HG03571 (cell line): ENCODE results near the gene ITGB5.
"Not testable (repeated sequence)": the region's sequence is repeated elsewhere in the genome, so short reads cannot be mapped to it uniquely, and the experiment has no call there.

ENCODE experiments used
- ATAC-seq: cut with Tn5 transposase; IDR thresholded peaks from one replicate; pipeline ENCODE4 v1.9.1; 2021; ENCODE audit not compliant: unreplicated experiment

Gene ITGB5

DNA sequence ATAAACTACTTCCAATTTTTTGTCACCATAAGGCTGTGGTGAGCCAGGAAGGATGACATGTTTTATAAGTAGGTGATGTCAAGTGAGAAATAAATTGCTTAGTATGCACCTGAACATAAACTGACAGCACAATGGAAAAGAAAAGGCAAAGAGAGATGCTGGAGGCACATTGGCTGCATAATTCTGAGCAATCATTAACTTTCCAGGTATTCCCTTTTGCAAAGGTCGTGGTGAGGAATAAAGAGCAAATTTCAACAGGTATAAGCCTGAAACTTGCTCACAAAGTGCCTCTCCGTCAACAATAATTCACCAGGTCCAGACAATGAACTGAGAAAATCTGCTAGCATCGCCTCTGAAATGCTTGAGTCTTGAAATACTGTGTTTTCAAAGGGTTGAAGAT is 48.2 kb downstream of the ITGB5 start:
- ATAC-seq: no peak

DNA sequence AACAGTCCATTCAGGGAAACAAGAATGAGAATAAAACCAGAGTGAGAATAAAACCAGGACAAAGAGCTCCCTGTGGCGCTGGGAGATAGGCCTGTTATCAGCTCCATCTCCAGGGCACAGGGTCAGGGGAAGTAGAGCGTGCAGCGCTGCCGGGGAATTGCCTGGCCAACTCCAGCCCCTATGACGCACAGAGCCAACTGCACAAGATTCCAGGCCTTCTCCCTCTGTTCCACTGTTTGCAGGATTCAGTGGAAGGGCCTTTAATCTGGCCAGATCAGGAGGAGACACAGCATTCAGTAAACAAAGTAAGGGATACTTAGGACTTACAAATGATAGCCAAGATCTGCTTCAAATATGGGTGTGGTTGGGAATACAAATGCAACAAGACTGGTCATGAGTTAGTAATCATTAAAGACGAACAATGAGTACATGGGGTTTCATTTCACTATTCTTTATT is 49.4 kb downstream of the ITGB5 start:
- ATAC-seq: no peak

GRCh38 chr3:124837065-124837464 is 50.1 kb downstream of the ITGB5 start:
- no peak for ATAC-seq

DNA sequence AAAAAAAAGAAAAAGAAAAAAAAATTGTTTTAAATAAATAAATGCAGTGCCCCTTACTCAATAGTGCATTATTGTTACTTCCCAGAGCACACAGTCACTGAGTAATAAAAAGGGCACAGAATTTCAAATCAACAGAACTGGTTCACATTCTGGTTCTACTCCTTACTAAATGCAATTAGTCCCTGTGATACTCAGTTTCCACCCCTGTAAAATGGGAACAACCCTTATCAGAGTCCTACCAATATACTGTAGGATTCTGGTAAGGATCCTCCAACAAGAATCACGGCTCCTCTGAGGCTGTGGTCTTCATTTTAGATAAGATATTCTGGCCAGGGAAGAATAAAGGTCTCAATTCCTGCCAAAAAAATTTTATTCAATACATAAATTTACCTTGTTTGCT is 50.7 kb downstream of the ITGB5 start:
- ATAC-seq: no peak

GRCh38 chr3:124834723-124835718 is 52.1 kb downstream of the ITGB5 start:
- ATAC-seq: peak; percentile 90

DNA sequence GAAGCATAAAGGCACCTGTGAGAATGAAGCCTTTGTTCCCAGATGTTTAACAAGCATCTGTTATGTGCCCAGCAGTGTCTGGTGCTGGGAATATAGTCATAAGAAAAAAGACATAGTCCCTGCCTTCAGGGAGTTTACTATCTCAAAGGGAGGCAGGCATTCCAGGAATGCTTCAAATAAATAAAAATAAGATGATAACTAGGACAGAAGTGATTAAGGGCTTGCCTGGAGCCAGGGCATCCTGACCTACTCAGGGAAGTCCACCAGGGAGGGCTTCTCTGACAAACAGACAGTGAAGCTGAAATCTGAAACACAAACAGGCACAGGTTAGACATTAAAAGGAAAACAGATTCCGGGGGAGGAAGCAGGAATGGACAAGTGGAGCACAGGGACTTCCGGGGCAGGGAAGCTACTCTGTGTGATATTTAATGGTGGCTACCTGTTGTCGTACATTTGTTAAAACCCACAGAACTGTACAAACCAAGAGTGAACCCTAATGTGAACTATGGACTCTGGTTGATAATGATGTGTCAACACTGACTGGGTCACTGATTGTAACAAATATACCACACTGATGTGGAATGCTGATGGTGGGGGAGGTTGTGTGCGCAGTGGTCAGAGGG is 53.3 kb downstream of the ITGB5 start:
- no peak for ATAC-seq

GRCh38 chr3:124832782-124833709 is 54.1 kb downstream of the ITGB5 start:
- no peak for ATAC-seq

DNA sequence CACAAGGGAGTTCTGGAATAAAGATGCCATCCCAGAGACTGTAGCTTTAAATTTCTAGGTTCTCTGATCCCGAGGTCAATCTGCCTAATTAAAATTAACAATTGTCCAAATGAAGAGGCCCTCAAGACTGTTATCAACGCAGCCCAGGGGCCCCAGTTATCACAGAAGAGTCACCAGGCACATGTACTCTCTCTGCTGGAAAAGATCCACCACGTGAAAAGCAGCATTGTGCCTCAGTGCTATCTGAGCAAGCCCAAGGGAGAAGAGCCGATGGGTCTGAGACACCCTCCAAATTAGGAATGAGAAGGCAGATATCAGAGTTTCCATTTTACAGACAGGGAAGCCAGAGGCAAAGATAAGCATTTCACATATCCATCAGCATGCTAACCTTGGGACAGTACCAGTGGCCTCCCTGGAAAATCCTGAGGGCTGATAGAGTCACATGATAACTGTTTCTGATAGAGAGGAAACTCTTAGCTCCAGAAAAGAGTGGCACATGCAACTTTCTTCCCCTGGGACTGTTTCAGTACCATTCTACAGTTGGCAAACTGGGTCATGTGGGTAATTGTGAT is 55.5 kb downstream of the ITGB5 start:
- ATAC-seq: no peak

DNA sequence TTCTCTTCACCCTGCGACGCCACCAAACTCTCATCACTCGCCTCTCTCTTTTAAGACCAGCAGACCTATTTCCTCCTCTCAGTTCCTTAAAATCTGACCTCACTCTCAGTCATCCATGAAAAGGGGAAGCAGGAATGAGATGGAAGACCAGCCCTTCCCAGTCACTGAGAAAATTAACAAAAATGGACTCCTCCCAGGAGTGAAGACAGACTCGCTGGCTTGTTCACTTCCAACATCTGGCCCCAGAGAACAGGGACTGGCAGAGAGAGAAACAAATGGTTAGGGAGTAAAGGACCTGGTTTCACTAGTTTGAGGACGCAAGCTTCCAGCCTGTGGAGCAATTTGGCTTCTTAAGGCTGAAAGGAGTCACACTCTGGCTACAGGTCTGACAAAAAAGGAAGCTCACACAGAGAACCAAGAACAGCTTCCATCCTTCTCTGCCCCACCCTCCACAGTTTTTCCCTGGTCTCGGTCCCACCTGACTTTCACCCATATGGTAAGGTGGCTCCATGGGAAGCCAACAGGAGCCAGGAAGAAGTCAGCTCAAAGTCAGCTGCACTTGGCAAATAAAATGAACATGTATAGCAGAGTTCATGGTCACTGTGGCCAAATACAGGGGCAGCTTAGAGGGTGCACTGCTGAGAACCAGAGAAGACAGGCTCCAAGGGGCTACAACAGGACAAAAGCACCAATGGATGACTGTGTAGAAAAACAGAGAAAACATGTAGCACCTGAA is 57.2 kb downstream of the ITGB5 start:
- no peak for ATAC-seq

DNA sequence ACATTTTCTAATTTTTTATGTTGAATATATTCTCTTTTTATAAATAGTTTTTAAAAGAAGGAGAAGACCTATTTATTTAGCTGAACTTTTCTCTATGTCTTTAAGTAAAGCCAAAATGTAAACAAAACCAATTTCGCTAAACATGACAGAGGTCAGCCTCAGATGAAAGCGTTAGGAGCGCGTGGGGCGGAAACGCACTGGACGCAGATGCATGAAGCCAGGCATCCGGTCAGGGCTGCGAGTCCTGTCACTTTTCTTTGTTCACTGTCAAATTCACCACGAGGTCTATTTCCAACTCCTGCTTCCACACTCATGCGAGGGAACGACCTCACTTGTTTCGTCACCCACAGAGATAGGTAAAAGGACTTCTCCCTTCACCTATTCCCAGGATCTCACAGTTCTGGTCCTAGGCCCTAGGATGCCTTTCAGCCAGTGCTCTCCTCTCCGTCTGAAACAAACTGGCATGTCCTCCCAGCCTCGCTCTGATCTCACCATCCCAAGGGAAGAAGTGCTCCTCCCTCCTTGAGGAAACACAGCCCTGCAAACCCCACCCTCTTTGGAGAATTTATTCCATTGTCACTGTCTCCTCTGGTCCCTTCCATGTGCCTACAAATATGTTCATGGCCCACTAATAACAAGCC is 57.9 kb downstream of the ITGB5 start:
- no peak for ATAC-seq

DNA sequence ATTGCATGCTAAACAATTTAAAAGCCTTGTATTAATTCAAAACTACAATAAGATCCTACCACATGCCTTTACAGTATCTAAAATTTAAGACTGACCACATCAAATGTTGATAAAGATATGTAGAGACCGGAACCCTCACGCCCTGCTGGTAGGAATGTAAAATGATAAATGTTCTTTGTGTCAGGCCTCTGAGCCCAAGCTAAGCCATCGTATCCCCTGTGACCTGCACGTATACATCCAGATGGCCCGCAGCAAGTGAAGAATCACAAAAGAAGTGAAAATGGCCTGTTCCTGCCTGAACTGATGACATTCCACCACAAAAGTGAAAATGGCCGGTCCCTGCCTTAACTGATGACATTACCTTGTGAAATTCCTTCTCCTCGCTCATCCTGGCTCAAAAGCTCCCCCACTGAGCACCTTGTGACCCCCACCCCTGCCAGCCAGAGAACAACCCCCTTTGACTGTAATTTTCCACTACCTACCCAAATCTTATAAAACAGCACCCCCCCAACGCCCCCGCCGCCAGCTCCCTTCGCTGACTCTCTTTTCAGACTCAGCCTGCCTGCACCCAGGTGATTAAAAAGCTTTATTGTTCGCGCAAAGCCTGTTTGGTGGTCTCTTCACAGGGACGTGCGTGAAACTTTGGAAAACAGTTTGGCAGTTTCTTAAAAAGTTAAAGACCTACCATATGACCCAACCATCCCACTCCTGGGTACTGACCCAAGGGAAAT is 59.5 kb downstream of the ITGB5 start:
- not testable (repeated sequence) for ATAC-seq

GRCh38 chr3:124826703-124827102 is 60.5 kb downstream of the ITGB5 start:
- no peak for ATAC-seq

DNA sequence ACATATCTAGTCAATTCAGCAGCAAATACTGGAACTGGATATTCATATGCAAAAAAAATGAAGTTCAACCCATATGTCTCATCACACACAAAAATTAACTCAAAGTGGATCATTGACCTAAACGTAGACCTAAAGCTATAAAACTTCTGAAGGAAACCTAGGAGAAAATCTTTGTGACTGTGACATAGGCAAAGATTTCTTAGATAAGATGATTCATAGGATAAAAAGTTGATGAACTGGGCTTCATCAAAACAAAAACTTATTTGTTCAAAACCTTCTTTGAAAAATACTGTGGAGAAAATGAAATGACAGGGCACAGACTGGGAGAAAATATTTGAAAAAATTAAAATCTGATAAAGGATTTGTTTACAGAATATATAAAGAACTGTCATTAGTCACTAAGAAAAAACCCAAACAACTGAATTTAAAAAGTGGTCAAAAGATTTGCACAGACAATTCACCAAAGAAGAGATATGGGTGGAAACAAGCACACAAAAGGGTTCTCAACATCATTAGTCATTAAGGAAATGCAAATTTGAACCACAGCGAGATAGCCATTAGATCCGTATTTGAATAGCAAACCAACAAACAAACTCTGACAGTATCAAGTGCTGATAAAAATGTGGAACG is 62.8 kb downstream of the ITGB5 start:
- no peak for ATAC-seq

DNA sequence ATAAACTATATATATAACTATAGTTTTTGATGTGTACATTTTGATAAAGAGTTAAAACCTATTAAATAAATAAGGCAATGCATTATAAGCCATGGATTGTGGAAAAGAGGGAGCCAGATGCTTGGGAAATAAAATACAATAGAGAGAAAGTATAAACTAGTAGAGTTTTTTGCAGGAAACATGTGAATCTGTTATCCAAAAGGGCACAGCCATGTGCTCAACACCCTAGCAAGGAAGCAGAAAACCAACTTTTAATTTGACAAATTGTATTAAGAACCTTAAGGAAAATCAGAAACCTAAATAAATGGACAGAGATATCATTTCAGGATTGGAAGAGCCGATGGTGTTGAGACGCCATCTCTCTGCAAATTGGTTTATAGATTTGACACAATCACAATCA is 63.5 kb downstream of the ITGB5 start:
- ATAC-seq: no peak

DNA sequence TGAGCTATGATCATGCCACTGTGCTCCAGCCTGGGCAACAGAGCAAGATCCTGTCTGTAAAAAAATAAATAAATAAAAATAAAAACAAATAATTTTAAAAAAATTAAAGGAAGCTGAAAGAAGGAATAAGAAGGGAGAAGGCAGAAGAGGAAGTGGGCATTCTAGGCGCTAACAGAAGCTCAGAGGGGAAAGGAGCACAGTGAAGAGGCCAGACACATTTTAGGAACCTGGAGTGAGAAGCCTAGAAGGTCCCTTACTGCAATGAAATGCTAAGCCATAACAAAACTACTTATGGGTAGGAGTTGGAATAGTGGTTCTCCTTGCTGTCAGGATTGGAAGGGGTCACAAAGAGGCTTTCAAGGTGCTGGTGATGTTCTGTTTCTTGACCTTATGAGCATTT is 64.0 kb downstream of the ITGB5 start:
- ATAC-seq: no peak

DNA sequence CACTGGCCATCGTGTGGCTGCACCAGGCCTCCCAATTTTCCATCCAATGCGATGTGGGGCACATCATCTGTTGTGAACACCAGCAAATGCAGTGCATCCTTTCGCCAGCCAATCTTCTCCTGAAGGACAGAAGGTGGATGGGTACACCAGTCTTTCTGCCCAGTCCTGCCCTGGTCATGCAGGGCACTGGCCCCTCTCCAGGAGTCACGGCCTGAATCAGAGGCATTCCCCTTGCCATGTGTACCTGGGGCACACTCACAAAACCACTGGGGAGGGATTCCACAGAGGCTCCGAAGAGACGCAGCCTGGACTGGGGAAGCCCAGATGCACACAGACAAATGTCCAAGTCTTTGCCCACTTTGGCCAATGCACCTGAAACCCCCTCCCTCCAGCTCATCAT is 65.8 kb downstream of the ITGB5 start:
- no peak for ATAC-seq

- no peak for ATAC-seq
These were observed 68.6 kb downstream of the ITGB5 start for GRCh38 chr3:124818398-124819091.

- ATAC-seq: no peak
These were observed 70.1 kb downstream of the ITGB5 start for GRCh38 chr3:124817079-124817478.
